Muscle of leg (tissue), 11 donors: ENCODE measurements around the gene BTBD2. TPM values are rescaled to one million over a fixed set of nuclear protein-coding genes. Genes with fewer than 3 reads are reported as not detected.
"Not testable (repeated sequence)": the region's sequence is repeated elsewhere in the genome, so short reads cannot be mapped to it uniquely, and the experiment has no call there.

Experiments used
- DNase-seq: peaks from one replicate; pipeline ENCODE4 v3.0.0; 2013
- H3K27ac ChIP-seq: one replicate; pipeline ENCODE4 v1.5.1; 2013; ENCODE audit warnings: mild to moderate bottlenecking, low read length, control low read depth
- H3K27me3 ChIP-seq: one replicate; pipeline ENCODE4 v1.6.1; 2013; ENCODE audit warnings: low read length; ENCODE audit not compliant: control insufficient read depth, insufficient read depth
- H3K36me3 ChIP-seq: one replicate; pipeline ENCODE4 v1.6.1; 2013; ENCODE audit warnings: low read length; ENCODE audit not compliant: control insufficient read depth, insufficient read depth
- H3K4me1 ChIP-seq: one replicate; pipeline ENCODE4 v1.6.1; 2013; ENCODE audit warnings: low read length; ENCODE audit not compliant: control insufficient read depth, insufficient read depth
- H3K4me3 ChIP-seq: one replicate; pipeline ENCODE4 v1.5.1; 2013; ENCODE audit warnings: low read length, control low read depth
- H3K9me3 ChIP-seq: replicated peaks from 2 replicates; pipeline ENCODE4 v1.6.1; 2013; ENCODE audit warnings: low read depth, low read length; ENCODE audit not compliant: control insufficient read depth
- WGBS: methylation state at CpG from one replicate; pipeline ENCODE4 v1.1.5; 2013; ENCODE audit warnings: missing lambda C conversion rate; ENCODE audit not compliant: insufficient coverage; 5-methylcytosine and 5-hydroxymethylcytosine counted together
- polyA plus RNA-seq, 8 donors: library from polyadenylated mRNA; unstranded; fragments of 120-200 nt; gene quantifications; one replicate each; pipeline versions ENCODE4 v1.2.1 to v1.2.3, GENCODE V29; 2013; ENCODE audit warnings: inconsistent platforms in 1 of 8, low replicate concordance in 1 of 8; ENCODE audit not compliant: insufficient read length in 8 of 8, insufficient read depth in 1 of 8
- total RNA-seq: library from RNA; stranded (reverse); fragments of 120-200 nt; gene quantifications from one replicate; pipeline ENCODE4 v1.2.4, GENCODE V29; 2013

Gene BTBD2
- total and polyA plus RNA-seq, 9 donors: 28.6 to 87.5 (median 74.0) TPM

DNA sequence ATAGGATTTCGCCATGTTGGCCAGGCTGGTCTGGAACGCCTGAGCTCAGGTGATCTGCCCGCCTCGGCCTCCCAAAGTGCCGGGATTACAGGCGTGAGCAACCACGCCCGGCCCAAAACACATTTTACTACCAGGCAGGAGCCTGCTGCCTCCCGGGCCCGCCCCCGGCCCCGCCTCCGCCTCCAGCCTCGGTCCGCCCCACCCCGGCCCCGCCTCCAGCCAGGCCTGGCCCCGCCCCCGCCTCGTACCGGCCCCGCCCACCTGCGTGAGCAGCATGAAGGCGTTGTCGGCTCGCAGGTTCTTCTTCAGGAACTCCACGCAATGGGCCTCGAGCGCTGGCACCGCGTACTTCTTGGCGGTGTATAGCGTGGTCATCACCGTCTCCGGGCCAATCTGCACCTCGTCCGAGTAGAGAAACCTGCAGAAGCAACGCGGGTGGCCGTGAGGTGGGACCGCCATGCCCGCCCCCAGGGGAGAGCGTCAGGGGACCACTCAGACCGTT lies 22.7 kb downstream of the BTBD2 start:
- no peak overlapping the region for H3K4me3 ChIP-seq
- no peak for DNase-seq
- no peak overlapping the region for H3K27ac ChIP-seq
- H3K36me3 ChIP-seq: peaks cover 57% of the 10 kb centered on the region
- no peaks in the 10 kb centered on the region for H3K27me3 ChIP-seq
- peaks cover 2% of the 10 kb centered on the region for H3K9me3 ChIP-seq
- WGBS: 81% methylated on average over 34 of the region's 44 CpGs
- H3K4me1 ChIP-seq: no peaks in the 10 kb centered on the region

DNA sequence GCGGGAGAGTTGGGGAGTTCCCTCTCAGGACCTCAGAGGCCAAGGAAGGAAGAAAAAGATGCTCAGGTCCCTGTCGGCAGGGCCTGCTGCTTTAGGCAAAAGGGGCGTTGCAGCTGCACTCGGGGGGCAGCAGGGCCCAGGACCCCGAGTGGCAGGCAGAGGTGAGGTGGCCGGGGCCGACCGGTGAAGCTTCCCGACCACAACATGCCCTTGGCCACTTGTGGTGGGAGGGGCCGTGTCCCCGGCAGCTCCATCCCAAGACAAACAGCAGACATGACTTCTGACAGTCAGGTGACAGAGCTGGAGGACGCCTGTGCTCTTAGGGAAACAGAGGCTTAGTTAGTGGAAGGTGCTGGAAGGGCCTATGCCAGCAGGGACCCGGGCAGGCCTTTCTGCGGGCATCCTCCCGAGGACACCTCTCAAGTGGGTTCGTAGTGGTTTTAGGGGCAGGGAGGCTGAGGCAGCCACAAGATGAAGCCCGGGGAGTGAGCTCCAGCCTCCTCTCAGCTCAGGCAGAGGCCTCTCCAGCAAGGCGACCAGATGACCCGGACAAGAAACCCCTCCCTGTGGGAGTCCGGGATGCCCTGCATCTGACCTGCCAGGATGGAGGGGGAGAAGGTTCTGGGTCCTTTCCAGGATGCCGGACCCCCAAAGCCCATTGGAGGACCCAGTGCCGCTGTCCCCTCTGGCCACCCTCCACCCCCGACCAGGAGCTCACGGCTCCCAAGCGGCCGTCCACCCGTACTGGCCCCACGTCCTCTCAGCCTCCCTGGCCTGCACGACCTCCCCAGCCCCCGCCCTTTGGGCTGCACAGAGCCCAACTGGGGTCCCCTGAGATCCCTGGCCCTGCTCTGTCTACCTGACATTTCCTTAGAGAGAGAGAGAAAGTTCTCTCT lies 24.2 kb downstream of the BTBD2 start:
- Histone ChIP-seq H3K4me1 (no peaks in the 10 kb centered on the region), H3K27ac (no peak overlapping the region), H3K36me3 (peaks cover 63% of the 10 kb centered on the region), H3K27me3 (no peaks in the 10 kb centered on the region), H3K9me3 (peaks cover 2% of the 10 kb centered on the region), H3K4me3 (no peak overlapping the region)
- DNase-seq: no peak
- WGBS: 88% methylated on average over 8 of the region's 30 CpGs

- WGBS: 96% methylated on average over 27 of the region's 34 CpGs
- no peak for DNase-seq
- no peaks in the 10 kb centered on the region for H3K27me3 ChIP-seq
- H3K4me1 ChIP-seq: no peaks in the 10 kb centered on the region
- no peak overlapping the region for H3K27ac ChIP-seq
- no peak overlapping the region for H3K4me3 ChIP-seq
- peaks cover 65% of the 10 kb centered on the region for H3K36me3 ChIP-seq
- H3K9me3 ChIP-seq: no peaks in the 10 kb centered on the region
Observed at GRCh38 chr19:1990230-1991017, 25.1 kb downstream of the BTBD2 start.

DNA sequence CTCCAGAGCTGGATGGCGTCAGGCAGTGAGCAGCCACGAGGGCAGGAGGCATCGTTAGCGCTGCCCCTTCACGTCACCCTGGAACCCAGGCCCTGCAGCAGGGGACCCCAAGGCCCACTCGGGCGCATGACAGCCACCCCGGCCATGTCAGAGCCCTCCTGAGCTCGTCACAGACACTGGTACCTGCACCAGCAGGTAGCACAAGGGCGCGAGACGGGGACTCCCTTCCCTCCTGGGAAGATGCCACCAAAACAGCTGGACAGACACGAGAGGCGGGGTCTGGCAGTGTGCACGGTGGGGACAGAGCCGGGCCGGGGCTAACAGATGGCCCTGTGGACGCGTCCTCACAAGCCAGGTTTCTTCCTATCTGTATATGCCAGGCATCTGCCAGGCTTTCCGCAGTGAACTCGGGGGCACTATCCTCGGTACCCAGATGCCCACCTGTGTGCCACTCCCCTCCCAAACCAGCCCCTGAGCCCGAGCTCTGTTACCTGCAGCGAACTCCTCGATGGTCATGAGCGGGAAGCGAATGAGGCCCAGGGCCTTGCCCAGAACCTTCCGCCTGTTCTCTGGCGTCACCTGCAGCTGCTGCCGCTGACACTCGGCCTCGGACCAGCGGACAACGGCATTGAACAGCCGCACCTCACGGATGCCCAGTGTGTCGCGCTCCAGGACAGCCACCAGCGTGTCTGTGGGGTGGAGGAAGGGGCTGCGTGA lies 25.8 kb downstream of the BTBD2 start:
- peaks cover 71% of the 10 kb centered on the region for H3K36me3 ChIP-seq
- no peak for DNase-seq
- no peaks in the 10 kb centered on the region for H3K9me3 ChIP-seq
- H3K4me3 ChIP-seq: no peak overlapping the region
- no peaks in the 10 kb centered on the region for H3K27me3 ChIP-seq
- no peaks in the 10 kb centered on the region for H3K4me1 ChIP-seq
- 89% methylated on average over 38 of the region's 40 CpGs for WGBS
- H3K27ac ChIP-seq: no peak overlapping the region

DNA sequence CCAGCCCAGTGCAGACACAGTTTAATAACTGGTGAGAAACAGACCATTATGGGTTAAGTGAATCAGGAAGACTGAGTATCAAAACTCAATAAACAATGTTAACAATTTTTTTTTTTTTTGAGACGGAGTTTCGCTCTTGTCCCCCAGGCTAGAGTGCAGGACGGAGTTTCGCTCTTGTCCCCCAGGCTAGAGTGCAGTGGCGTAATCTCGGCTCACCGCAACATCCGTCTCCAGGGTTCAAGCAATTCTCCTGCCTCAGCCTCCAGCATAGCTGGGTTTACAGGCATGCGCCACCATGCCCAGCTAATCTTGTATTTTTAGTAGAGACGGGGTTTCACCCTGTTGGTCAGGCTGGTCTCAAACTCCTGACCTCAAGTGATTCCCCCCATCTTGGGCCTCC lies 27.1 kb downstream of the BTBD2 start:
- H3K36me3 ChIP-seq: peaks cover 69% of the 10 kb centered on the region
- H3K4me3 ChIP-seq: not testable (repeated sequence)

GRCh38 chr19:1987197-1988187 lies 28.0 kb downstream of the BTBD2 start:
- 83% methylated on average over 21 of the region's 42 CpGs for WGBS
- Histone ChIP-seq H3K36me3 (peaks cover 66% of the 10 kb centered on the region), H3K27me3 (no peaks in the 10 kb centered on the region), H3K4me1 (no peaks in the 10 kb centered on the region), H3K4me3 (no peak overlapping the region), H3K27ac (no peak overlapping the region), H3K9me3 (no peaks in the 10 kb centered on the region)
- no peak for DNase-seq

More for the DNA sequence above, 27.1 kb downstream of the BTBD2 start:
- not testable (repeated sequence) for DNase-seq, H3K27me3 ChIP-seq, H3K27ac ChIP-seq, H3K9me3 ChIP-seq, H3K4me1 ChIP-seq
- 67% methylated on average over 7 of the region's 10 CpGs for WGBS

DNA sequence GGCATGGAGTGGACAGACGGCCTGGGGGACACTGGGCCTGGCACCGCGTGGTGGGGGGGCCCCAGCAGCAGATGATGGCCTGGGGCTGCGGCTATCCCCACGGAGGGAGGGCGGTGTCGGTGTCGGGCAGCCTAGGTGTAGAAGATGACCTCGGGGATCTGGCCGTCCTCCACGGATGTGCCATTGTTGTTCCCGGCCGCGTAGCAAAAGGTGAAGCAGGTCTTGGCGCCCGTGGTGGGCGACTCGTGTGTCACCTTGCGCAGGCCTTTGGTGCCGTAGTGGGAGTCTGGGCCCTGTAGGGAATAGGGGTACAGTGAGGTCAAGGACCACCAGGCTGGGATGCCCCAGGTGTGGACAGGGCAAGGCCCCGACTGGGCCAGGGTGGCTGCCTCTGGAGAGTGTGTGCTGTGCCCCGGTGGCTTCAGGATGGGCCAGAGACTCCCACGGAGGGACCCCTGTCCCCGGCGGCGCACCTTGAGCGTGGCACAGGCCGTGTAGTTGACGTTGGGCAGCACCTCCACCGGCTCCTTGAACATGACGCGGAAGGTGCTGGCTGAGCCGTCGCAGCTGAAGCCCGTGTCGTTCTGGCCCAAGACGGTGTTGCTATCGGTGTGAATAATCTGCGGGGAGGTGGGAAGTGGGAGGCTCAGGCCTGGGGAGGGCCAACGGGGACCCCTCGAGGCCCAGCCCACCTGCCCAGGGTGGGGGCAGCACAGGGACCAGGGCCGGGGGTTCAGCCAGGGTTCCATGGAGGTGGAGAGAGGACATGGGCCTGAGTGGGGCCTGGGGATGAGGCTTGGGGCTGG lies 29.0 kb downstream of the BTBD2 start:
- no peaks in the 10 kb centered on the region for H3K9me3 ChIP-seq
- peaks cover 71% of the 10 kb centered on the region for H3K36me3 ChIP-seq
- no peak overlapping the region for H3K4me3 ChIP-seq
- WGBS: 84% methylated on average over 40 of the region's 42 CpGs
- H3K27ac ChIP-seq: no peak overlapping the region
- no peaks in the 10 kb centered on the region for H3K4me1 ChIP-seq
- H3K27me3 ChIP-seq: no peaks in the 10 kb centered on the region
- DNase-seq: no peak

DNA sequence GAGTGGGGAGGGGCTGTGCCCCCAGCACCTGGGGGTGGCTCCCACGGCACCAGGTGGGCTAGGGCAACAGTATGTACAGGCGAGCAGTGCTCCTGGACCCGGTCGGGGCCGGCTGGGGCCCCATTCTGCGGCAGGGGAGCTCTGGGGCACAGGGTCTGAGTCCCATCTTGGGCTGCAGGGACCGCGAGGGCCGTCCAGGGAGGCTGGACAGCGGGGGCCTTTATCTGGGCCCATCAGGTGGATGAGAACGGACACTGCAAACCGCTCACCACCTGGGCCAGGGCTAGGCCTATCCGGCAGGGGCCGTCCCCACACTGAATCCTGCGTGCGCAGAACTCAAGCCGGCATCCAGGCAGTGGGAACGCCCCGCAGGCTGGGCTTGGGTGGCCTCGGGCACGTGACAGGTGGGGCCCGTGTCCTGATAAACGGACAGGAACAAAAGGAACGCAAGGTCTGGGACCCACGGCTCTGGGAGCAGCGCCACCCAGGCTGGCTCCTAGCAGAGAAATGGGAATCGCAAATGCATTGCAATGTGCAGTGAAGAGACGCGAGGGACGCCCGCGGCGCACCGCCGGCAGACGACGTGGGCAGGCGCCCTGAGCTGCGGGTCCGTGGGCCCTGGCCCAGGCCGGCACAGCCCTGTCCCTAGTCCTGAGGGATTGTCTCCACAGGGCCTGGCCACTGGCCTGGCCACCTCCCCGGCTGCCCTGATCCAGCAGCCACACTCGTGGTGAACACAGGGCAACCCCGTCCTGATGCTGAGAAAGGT lies 29.7 kb downstream of the BTBD2 start:
- DNase-seq: no peak
- H3K36me3 ChIP-seq: peaks cover 71% of the 10 kb centered on the region
- 88% methylated on average over 43 of the region's 44 CpGs for WGBS
- no peaks in the 10 kb centered on the region for H3K9me3 ChIP-seq
- H3K4me1 ChIP-seq: no peaks in the 10 kb centered on the region
- no peak overlapping the region for H3K27ac ChIP-seq
- H3K4me3 ChIP-seq: no peak overlapping the region
- no peaks in the 10 kb centered on the region for H3K27me3 ChIP-seq
